Stomach (tissue), 4 donors: ENCODE measurements around the gene ABCC5.

Source experiments
- EP300 ChIP-seq: sonication (generic); formaldehyde crosslinking; IDR thresholded peaks from one replicate; pipeline ENCODE4 v1.6.1; 2017; ENCODE audit warnings: antibody characterized with exemption
- POLR2A ChIP-seq, 4 donors: fragments of 450-650 bp; IDR thresholded peaks; one replicate each; pipeline ENCODE4 v1.6.1; 2016; ENCODE audit warnings: antibody characterized with exemption in 4 of 4, control low read depth in 2 of 4, mild to moderate bottlenecking in 1 of 4, moderate library complexity in 1 of 4
- POLR2AphosphoS5 ChIP-seq, 3 donors: sonication (generic); formaldehyde crosslinking; IDR thresholded peaks; one replicate each; pipeline ENCODE4 v1.6.1; 2016; ENCODE audit warnings: antibody characterized with exemption in 3 of 3
- TF ChIP-seq, protein P1 (sequence below), 7 experiments: fragments of 450-650 bp in 4 of 7; fragments of 200-600 bp in 3 of 7; sonication (generic) in 3 of 7; IDR thresholded peaks; one replicate each; pipeline ENCODE4 v1.5.1; 2016 to 2019; ENCODE audit warnings: antibody characterized with exemption in 7 of 7, control low read depth in 2 of 7, mild to moderate bottlenecking in 1 of 7

DNA sequence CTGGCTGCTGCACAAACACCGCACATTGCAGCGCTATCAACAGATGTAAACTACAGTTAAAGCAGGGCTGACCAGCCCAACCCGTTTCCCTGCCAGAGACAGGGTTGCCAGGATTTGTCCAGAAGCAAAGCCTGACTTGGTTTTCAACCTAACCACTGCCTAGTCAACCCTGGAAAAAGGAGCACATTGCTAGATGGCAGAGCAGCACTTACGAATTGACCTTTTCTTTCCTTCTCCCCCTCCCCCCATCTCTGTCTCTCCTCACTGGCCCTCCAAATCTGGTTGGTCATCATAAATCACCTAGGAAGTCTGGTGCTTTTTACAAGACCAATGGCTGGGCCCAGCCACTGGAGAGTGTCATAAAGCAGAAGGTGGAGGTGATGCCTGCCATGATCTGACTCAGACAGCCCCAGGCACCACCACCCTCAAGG is 51.3 kb downstream of the ABCC5 start:
- TF ChIP-seq, protein P1, sequence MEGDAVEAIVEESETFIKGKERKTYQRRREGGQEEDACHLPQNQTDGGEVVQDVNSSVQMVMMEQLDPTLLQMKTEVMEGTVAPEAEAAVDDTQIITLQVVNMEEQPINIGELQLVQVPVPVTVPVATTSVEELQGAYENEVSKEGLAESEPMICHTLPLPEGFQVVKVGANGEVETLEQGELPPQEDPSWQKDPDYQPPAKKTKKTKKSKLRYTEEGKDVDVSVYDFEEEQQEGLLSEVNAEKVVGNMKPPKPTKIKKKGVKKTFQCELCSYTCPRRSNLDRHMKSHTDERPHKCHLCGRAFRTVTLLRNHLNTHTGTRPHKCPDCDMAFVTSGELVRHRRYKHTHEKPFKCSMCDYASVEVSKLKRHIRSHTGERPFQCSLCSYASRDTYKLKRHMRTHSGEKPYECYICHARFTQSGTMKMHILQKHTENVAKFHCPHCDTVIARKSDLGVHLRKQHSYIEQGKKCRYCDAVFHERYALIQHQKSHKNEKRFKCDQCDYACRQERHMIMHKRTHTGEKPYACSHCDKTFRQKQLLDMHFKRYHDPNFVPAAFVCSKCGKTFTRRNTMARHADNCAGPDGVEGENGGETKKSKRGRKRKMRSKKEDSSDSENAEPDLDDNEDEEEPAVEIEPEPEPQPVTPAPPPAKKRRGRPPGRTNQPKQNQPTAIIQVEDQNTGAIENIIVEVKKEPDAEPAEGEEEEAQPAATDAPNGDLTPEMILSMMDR (IDR thresholded peaks at IDR 0.05): no peak
- no peak for TF ChIP-seq POLR2A (IDR thresholded peaks at IDR 0.05)
- no peak for TF ChIP-seq EP300
- no peak for TF ChIP-seq POLR2AphosphoS5 (IDR thresholded peaks at IDR 0.05)
